Endothelial cell (in vitro differentiated cells): Measurements from ENCODE around the gene BCOR. TPM values are rescaled to one million over a fixed set of nuclear protein-coding genes. Genes with fewer than 3 reads are reported as not detected.

Source experiments
- DNase-seq: peaks from one replicate; pipeline ENCODE4 v3.0.0; 2021; ENCODE audit warnings: low spot score
- H3K27ac Mint-ChIP-seq: one replicate; pipeline ENCODE4 v1.8.0; 2021; ENCODE audit warnings: mixed read lengths, inconsistent platforms; ENCODE audit not compliant: unreplicated experiment
- H3K27me3 Mint-ChIP-seq: one replicate; pipeline ENCODE4 v1.8.0; 2021; ENCODE audit warnings: mild to moderate bottlenecking, moderate library complexity, mixed read lengths, inconsistent platforms; ENCODE audit not compliant: unreplicated experiment
- H3K36me3 Mint-ChIP-seq: one replicate; pipeline ENCODE4 v1.8.0; 2021; ENCODE audit warnings: mild to moderate bottlenecking, low read depth, mixed read lengths, inconsistent platforms; ENCODE audit not compliant: unreplicated experiment
- H3K4me1 Mint-ChIP-seq: one replicate; pipeline ENCODE4 v1.8.0; 2021; ENCODE audit warnings: mild to moderate bottlenecking, mixed read lengths, inconsistent platforms; ENCODE audit not compliant: unreplicated experiment
- H3K4me3 Mint-ChIP-seq: one replicate; pipeline ENCODE4 v1.8.0; 2021; ENCODE audit warnings: mild to moderate bottlenecking, mixed read lengths, inconsistent platforms; ENCODE audit not compliant: unreplicated experiment
- H3K9me3 Mint-ChIP-seq: one replicate; pipeline ENCODE4 v1.8.0; 2021; ENCODE audit warnings: mixed read lengths, inconsistent platforms; ENCODE audit not compliant: unreplicated experiment
- CTCF ChIP-seq: fragments of 200-600 bp; sonication (generic); IDR thresholded peaks from one replicate; pipeline ENCODE4 v1.5.0; 2021; ENCODE audit warnings: antibody characterized with exemption; ENCODE audit not compliant: unreplicated experiment
- total RNA-seq: library from RNA; stranded (reverse); fragmentation: NEBNext Ultra II Directional; extraction: Animal tissue kit (Norgen Biotek cat#: 25700); gene quantifications from one replicate; pipeline ENCODE4 v1.2.1, GENCODE V29; 2021; ENCODE audit not compliant: unreplicated experiment

BCOR gene
- total RNA-seq, 1 donor from 2014 or later: 34.5 TPM

GRCh38 chrX:40016749-40017148 lies 81.0 kb downstream of the BCOR start:
- Mint-ChIP-seq H3K36me3 (no peaks in the 10 kb centered on the region), H3K9me3 (no peaks in the 10 kb centered on the region), H3K4me1 (peaks cover 8% of the 10 kb centered on the region), H3K27me3 (peaks cover 3% of the 10 kb centered on the region), H3K4me3 (no peak overlapping the region), H3K27ac (no peak overlapping the region)
- no peak for DNase-seq
- TF ChIP-seq CTCF: no peak

GRCh38 chrX:40015693-40016092 lies 82.1 kb downstream of the BCOR start:
- no peak overlapping the region for H3K27ac Mint-ChIP-seq
- H3K4me3 Mint-ChIP-seq: no peak overlapping the region
- no peak for DNase-seq
- no peaks in the 10 kb centered on the region for H3K9me3 Mint-ChIP-seq
- H3K27me3 Mint-ChIP-seq: peaks cover 3% of the 10 kb centered on the region
- H3K4me1 Mint-ChIP-seq: peaks cover 11% of the 10 kb centered on the region
- no peaks in the 10 kb centered on the region for H3K36me3 Mint-ChIP-seq
- no peak for TF ChIP-seq CTCF

GRCh38 chrX:40013266-40014195 lies 84.2 kb downstream of the BCOR start:
- peak; percentile 49 for DNase-seq
- Mint-ChIP-seq H3K27ac (no peak overlapping the region), H3K4me3 (no peak overlapping the region), H3K4me1 (peaks cover 18% of the 10 kb centered on the region), H3K27me3 (peaks cover 4% of the 10 kb centered on the region), H3K36me3 (no peaks in the 10 kb centered on the region), H3K9me3 (no peaks in the 10 kb centered on the region)
- no peak for TF ChIP-seq CTCF

- Mint-ChIP-seq H3K36me3 (no peaks in the 10 kb centered on the region), H3K4me3 (no peak overlapping the region), H3K9me3 (no peaks in the 10 kb centered on the region), H3K27me3 (peaks cover 5% of the 10 kb centered on the region), H3K4me1 (peaks cover 21% of the 10 kb centered on the region), H3K27ac (no peak overlapping the region)
- no peak for TF ChIP-seq CTCF
- DNase-seq: peak; percentile 39
These were observed 84.9 kb downstream of the BCOR start for GRCh38 chrX:40012868-40013265.
